ENCODE results near the gene CMPK1. TPM values are rescaled to one million over a fixed set of nuclear protein-coding genes. Genes with fewer than 3 reads are reported as not detected.

Gene CMPK1
- total and polyA plus RNA-seq, 2 of the 4 experiments (the other 2 are of a cell fraction), result 23.1 to 31.9 TPM

DNA sequence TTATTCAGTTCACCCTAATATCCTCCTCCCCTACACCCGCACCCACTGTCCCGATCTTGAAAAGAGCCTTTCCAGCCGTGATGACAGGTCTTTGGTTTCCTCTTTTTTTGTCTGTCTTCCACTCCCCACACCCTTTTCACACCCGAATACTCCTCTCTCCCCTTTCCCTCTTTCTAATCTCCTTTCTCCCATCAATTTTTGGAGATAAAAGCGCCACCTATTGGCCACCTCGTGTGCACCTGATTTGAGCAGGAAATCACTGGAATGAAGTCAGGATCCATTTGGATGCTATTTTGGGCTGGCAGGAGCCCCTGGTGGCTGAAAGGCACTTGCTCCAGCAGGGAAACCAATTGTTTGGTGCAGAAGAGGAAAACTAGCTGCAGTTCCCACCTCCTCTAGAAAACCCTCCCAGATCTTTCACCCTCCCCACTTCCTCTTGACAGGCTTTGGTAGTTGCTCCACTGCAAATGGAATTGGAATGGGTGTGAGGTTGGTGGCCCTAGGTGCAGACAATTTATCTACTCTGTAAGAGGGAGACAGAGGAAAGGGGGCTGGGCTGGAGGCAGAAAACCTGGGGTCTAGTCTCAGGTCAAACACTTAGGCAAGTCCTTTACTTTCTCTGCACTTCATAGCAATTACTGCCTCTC lies 90.9 kb downstream of the CMPK1 start:
- no peak overlapping the region for H3K4me2 ChIP-seq (ENCODE audit: low read depth, low read length)
- no peak overlapping the region for H3K56ac ChIP-seq (ENCODE audit: extremely low read depth, insufficient read depth, low read length)
- no peak overlapping the region for H3K9ac ChIP-seq (ENCODE audit: low read depth, low read length)
- no peak overlapping the region for H3K23ac ChIP-seq (ENCODE audit: low read depth, low read length)
- in situ Hi-C loops (cut with MboI; ENCODE audit: low sequenced_read_pairs) (loop anchor here (5.0 kb wide), 2 partner anchors 37 to 242 kb away; no protein-coding TSS in a partner anchor), intact Hi-C loops (cut with micrococcal nuclease) (loop anchor here (1.0 kb wide), 3 partner anchors 36 to 245 kb away; no protein-coding TSS in a partner anchor), dilution Hi-C loops (cut with HindIII; ENCODE audit: low sequenced_read_pairs, unreplicated experiment) (no loop called here)
- H4K91ac ChIP-seq (ENCODE audit: insufficient read depth, low read depth, low read length), result no peak overlapping the region
- H3K9me3 ChIP-seq (ENCODE audit: control insufficient read depth, insufficient read depth, low read length), result no peaks in the 10 kb centered on the region
- H3K79me1 ChIP-seq (ENCODE audit: low read depth in 1 of 2, low read length in 2 of 2), result no peaks in the 10 kb centered on the region
- no peak overlapping the region for H3K27ac ChIP-seq (ENCODE audit: insufficient read depth, low read length)
- H2BK20ac ChIP-seq (ENCODE audit: low read depth, low read length), result no peak overlapping the region
- H3K4me3 ChIP-seq (ENCODE audit: insufficient read depth, low read depth, low read length), result no peak overlapping the region
- no peak overlapping the region for H3K18ac ChIP-seq (ENCODE audit: low read depth, low read length)
- no peak overlapping the region for H3K14ac ChIP-seq (replicated peaks; ENCODE audit: low read depth, low read length)
- H2BK5ac ChIP-seq (ENCODE audit: low read depth, low read length, poor library complexity, severe bottlenecking), result no peak overlapping the region
- no peak overlapping the region for H4K5ac ChIP-seq (ENCODE audit: low read depth, low read length)
- no TSS peak for BruUV-seq (replicated peaks)
- DNase-seq (peak; percentile 67), ATAC-seq (ENCODE audit: low read depth) (peak; percentile 75)
- ChIA-PET POLR2A (ENCODE audit: unreplicated experiment) (no interaction called here), CTCF (interaction anchor here (0.6 to 2.1 kb wide), 7 partner anchors 8 to 246 kb away, joined by 3 to 12 read pairs (median 4); partner anchors contain the start of gene FOXD2)
- H3K9me1 ChIP-seq (ENCODE audit: insufficient read depth, low read length), result no peaks in the 10 kb centered on the region
- no peak overlapping the region for H4K8ac ChIP-seq (ENCODE audit: low read depth in 2 of 2, low read length in 2 of 2)
- H4K20me1 ChIP-seq (ENCODE audit: insufficient read depth, low read length), result no peaks in the 10 kb centered on the region
- no peak overlapping the region for H2AFZ ChIP-seq (replicated peaks; ENCODE audit: low read length, poor library complexity)
- WGBS, 2 experiments (ENCODE audit: extremely low coverage in 2 of 2, insufficient read length in 1 of 2), result 4% methylated on average over 4 of the region's 6 CpGs; no CpG with 5 or more reads in 1 of the 2 experiments
- no peak overlapping the region for H2AK9ac ChIP-seq (replicated peaks; ENCODE audit: low read depth, low read length, poor library complexity)
- no peak overlapping the region for H3K4ac ChIP-seq (ENCODE audit: low read depth, low read length)
- no peaks in the 10 kb centered on the region for H3K36me3 ChIP-seq (ENCODE audit: control insufficient read depth, insufficient read depth, low read length)
- H2AK5ac ChIP-seq (ENCODE audit: low read depth, low read length), result no peak overlapping the region
- peaks cover 5% of the 10 kb centered on the region; the same call in 1 of the 2 replicates for H3K27me3 ChIP-seq (ENCODE audit: control insufficient read depth, insufficient read depth, low read length)
- no peaks in the 10 kb centered on the region for H3K4me1 ChIP-seq (ENCODE audit: control insufficient read depth, insufficient read depth, low read length)
- no peak overlapping the region for H2BK15ac ChIP-seq (ENCODE audit: low read depth, low read length)
- H2BK120ac ChIP-seq (ENCODE audit: low read depth, low read length), result no peak overlapping the region
- TF ChIP-seq NFE2L2 (IDR thresholded peaks at IDR 0.05; ENCODE audit: low read depth, low read length), result no peak
- TF ChIP-seq FOS (IDR thresholded peaks at IDR 0.05; ENCODE audit: low read depth, low read length), result no peak
- peak; percentile 81 for TF ChIP-seq SMC3 (IDR thresholded peaks at IDR 0.05; ENCODE audit: low read depth, low read length)
- TF ChIP-seq, protein P1, sequence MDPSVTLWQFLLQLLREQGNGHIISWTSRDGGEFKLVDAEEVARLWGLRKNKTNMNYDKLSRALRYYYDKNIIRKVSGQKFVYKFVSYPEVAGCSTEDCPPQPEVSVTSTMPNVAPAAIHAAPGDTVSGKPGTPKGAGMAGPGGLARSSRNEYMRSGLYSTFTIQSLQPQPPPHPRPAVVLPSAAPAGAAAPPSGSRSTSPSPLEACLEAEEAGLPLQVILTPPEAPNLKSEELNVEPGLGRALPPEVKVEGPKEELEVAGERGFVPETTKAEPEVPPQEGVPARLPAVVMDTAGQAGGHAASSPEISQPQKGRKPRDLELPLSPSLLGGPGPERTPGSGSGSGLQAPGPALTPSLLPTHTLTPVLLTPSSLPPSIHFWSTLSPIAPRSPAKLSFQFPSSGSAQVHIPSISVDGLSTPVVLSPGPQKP (IDR thresholded peaks at IDR 0.05; ENCODE audit: borderline replicate concordance, low read depth, low read length), result no peak
- TF ChIP-seq, protein P2, sequence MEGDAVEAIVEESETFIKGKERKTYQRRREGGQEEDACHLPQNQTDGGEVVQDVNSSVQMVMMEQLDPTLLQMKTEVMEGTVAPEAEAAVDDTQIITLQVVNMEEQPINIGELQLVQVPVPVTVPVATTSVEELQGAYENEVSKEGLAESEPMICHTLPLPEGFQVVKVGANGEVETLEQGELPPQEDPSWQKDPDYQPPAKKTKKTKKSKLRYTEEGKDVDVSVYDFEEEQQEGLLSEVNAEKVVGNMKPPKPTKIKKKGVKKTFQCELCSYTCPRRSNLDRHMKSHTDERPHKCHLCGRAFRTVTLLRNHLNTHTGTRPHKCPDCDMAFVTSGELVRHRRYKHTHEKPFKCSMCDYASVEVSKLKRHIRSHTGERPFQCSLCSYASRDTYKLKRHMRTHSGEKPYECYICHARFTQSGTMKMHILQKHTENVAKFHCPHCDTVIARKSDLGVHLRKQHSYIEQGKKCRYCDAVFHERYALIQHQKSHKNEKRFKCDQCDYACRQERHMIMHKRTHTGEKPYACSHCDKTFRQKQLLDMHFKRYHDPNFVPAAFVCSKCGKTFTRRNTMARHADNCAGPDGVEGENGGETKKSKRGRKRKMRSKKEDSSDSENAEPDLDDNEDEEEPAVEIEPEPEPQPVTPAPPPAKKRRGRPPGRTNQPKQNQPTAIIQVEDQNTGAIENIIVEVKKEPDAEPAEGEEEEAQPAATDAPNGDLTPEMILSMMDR (conservative IDR thresholded peaks at IDR 0.05; ENCODE audit: low read depth, low read length), result peak; percentile 89
- TF ChIP-seq, protein P3, sequence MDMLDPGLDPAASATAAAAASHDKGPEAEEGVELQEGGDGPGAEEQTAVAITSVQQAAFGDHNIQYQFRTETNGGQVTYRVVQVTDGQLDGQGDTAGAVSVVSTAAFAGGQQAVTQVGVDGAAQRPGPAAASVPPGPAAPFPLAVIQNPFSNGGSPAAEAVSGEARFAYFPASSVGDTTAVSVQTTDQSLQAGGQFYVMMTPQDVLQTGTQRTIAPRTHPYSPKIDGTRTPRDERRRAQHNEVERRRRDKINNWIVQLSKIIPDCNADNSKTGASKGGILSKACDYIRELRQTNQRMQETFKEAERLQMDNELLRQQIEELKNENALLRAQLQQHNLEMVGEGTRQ (IDR thresholded peaks at IDR 0.05; ENCODE audit: low read depth, low read length), result no peak
- no peak for TF ChIP-seq RFX5 (IDR thresholded peaks at IDR 0.05; ENCODE audit: low read depth, low read length)
- TF ChIP-seq MAZ (IDR thresholded peaks at IDR 0.05; ENCODE audit: borderline replicate concordance, low read depth, low read length), result 0 out of 2 replicates have a peak, but pooled peaks have one; percentile 16
- no peak for TF ChIP-seq CEBPB (IDR thresholded peaks at IDR 0.05; ENCODE audit: low read depth, low read length)
- no peak for TF ChIP-seq RCOR1 (IDR thresholded peaks at IDR 0.05; ENCODE audit: insufficient replicate concordance, low read length)
- no peak for TF ChIP-seq MXI1 (IDR thresholded peaks at IDR 0.05; ENCODE audit: borderline replicate concordance, low read depth, low read length)
- TF ChIP-seq MAFK (IDR thresholded peaks at IDR 0.05; ENCODE audit: low read depth, low read length), result no peak
- TF ChIP-seq CHD1 (IDR thresholded peaks at IDR 0.05; ENCODE audit: low read depth, low read length), result no peak
- TF ChIP-seq POLR2A (IDR thresholded peaks at IDR 0.05; ENCODE audit: low read depth, low read length), result no peak
- peak; percentile 74 for TF ChIP-seq RAD21 (IDR thresholded peaks at IDR 0.05; ENCODE audit: low read length)
